BLaER1 (cell line): ENCODE data around the gene SCN2B.

ENCODE experiments used
- H3K27ac ChIP-seq: shearing (Covaris generic); formaldehyde crosslinking; 2 replicates; pipeline ENCODE4 v1.8.1; 2022
- H3K27me3 ChIP-seq: shearing (Covaris generic); formaldehyde crosslinking; 2 replicates; pipeline ENCODE4 v1.8.1; 2022
- H3K36me3 ChIP-seq: shearing (Covaris generic); formaldehyde crosslinking; 2 replicates; pipeline ENCODE4 v1.8.1; 2022
- H3K4me1 ChIP-seq: shearing (Covaris generic); formaldehyde crosslinking; 2 replicates; pipeline ENCODE4 v1.8.1; 2022
- H3K4me2 ChIP-seq: shearing (Covaris generic); formaldehyde crosslinking; 2 replicates; pipeline ENCODE4 v1.8.1; 2022
- H3K4me3 ChIP-seq: shearing (Covaris generic); formaldehyde crosslinking; 2 replicates; pipeline ENCODE4 v1.8.1; 2022
- H3K9ac ChIP-seq: shearing (Covaris generic); formaldehyde crosslinking; 2 replicates; pipeline ENCODE4 v1.8.1; 2022
- H3K9me3 ChIP-seq: shearing (Covaris generic); formaldehyde crosslinking; 2 replicates; pipeline ENCODE4 v1.8.1; 2022
- H4K20me1 ChIP-seq: shearing (Covaris generic); formaldehyde crosslinking; 2 replicates; pipeline ENCODE4 v1.8.1; 2022
- Cebpa-rat ChIP-seq: shearing (Covaris generic); IDR thresholded peaks from 2 replicates; pipeline ENCODE4 v1.8.1; 2022

Gene SCN2B

GRCh38 chr11:118128310-118128709 is 48.1 kb downstream of the SCN2B start:
- Histone ChIP-seq H4K20me1 (no peaks in the 10 kb centered on the region), H3K4me3 (no peak overlapping the region), H3K4me1 (peaks cover 11% of the 10 kb centered on the region), H3K4me2 (no peak overlapping the region), H3K27me3 (no peaks in the 10 kb centered on the region), H3K27ac (no peak overlapping the region), H3K9ac (no peak overlapping the region), H3K36me3 (no peaks in the 10 kb centered on the region), H3K9me3 (no peaks in the 10 kb centered on the region)
- no peak for TF ChIP-seq Cebpa-rat

GRCh38 chr11:118126082-118126838 is 50.2 kb downstream of the SCN2B start:
- Histone ChIP-seq H3K27me3 (no peaks in the 10 kb centered on the region), H3K9ac (no peak overlapping the region), H3K9me3 (0 out of 2 replicates have a peak, but pooled peaks cover 1% of the 10 kb centered on the region), H3K4me2 (no peak overlapping the region), H3K4me1 (peaks cover 11% of the 10 kb centered on the region), H3K36me3 (no peaks in the 10 kb centered on the region), H3K27ac (no peak overlapping the region), H3K4me3 (no peak overlapping the region), H4K20me1 (no peaks in the 10 kb centered on the region)
- no peak for TF ChIP-seq Cebpa-rat

- Histone ChIP-seq H3K9me3 (0 out of 2 replicates have a peak, but pooled peaks cover 9% of the 10 kb centered on the region), H3K4me1 (peaks cover 11% of the 10 kb centered on the region), H3K27me3 (no peaks in the 10 kb centered on the region), H4K20me1 (no peaks in the 10 kb centered on the region), H3K9ac (no peak overlapping the region), H3K27ac (no peak overlapping the region), H3K4me2 (peak overlapping the region; percentile 48), H3K36me3 (no peaks in the 10 kb centered on the region), H3K4me3 (no peak overlapping the region)
- TF ChIP-seq Cebpa-rat, result no peak
Measured at GRCh38 chr11:118124929-118125535, 51.4 kb downstream of the SCN2B start.

GRCh38 chr11:118120793-118121192 is 55.6 kb downstream of the SCN2B start:
- H3K9me3 ChIP-seq, result 0 out of 2 replicates have a peak, but pooled peaks cover 9% of the 10 kb centered on the region
- H3K36me3 ChIP-seq, result no peaks in the 10 kb centered on the region
- TF ChIP-seq Cebpa-rat, result no peak
- H3K4me1 ChIP-seq, result peaks cover 37% of the 10 kb centered on the region
- H3K4me3 ChIP-seq, result no peak overlapping the region
- H3K27me3 ChIP-seq, result no peaks in the 10 kb centered on the region
- H3K9ac ChIP-seq, result no peak overlapping the region
- H3K4me2 ChIP-seq, result no peak overlapping the region
- H4K20me1 ChIP-seq, result no peaks in the 10 kb centered on the region
- H3K27ac ChIP-seq, result no peak overlapping the region

GRCh38 chr11:118117790-118118601 is 58.4 kb downstream of the SCN2B start:
- Histone ChIP-seq H3K27me3 (no peaks in the 10 kb centered on the region), H3K9me3 (0 out of 2 replicates have a peak, but pooled peaks cover 9% of the 10 kb centered on the region), H3K36me3 (no peaks in the 10 kb centered on the region), H3K4me2 (peak overlapping the region; percentile 85), H3K4me3 (no peak overlapping the region), H3K27ac (peak overlapping the region; percentile 48; the same call in 1 of the 2 replicates), H3K9ac (peak overlapping the region; percentile 51; the same call in 1 of the 2 replicates), H3K4me1 (peaks cover 26% of the 10 kb centered on the region), H4K20me1 (no peaks in the 10 kb centered on the region)
- TF ChIP-seq Cebpa-rat, result no peak

- no peak overlapping the region for H3K4me3 ChIP-seq
- H3K27me3 ChIP-seq, result no peaks in the 10 kb centered on the region
- no peak overlapping the region for H3K9ac ChIP-seq
- no peaks in the 10 kb centered on the region for H3K36me3 ChIP-seq
- TF ChIP-seq Cebpa-rat, result no peak
- peaks cover 26% of the 10 kb centered on the region for H3K4me1 ChIP-seq
- H4K20me1 ChIP-seq, result no peaks in the 10 kb centered on the region
- H3K4me2 ChIP-seq, result no peak overlapping the region
- no peaks in the 10 kb centered on the region for H3K9me3 ChIP-seq
- no peak overlapping the region for H3K27ac ChIP-seq
Measured at GRCh38 chr11:118115048-118115447, 61.4 kb downstream of the SCN2B start.

- Histone ChIP-seq H3K27me3 (no peaks in the 10 kb centered on the region), H3K4me3 (no peak overlapping the region), H3K4me1 (peaks cover 25% of the 10 kb centered on the region), H3K4me2 (no peak overlapping the region), H3K9ac (no peak overlapping the region), H3K36me3 (no peaks in the 10 kb centered on the region), H4K20me1 (no peaks in the 10 kb centered on the region), H3K9me3 (no peaks in the 10 kb centered on the region), H3K27ac (no peak overlapping the region)
- no peak for TF ChIP-seq Cebpa-rat
Measured at GRCh38 chr11:118114266-118114665, 62.2 kb downstream of the SCN2B start.

GRCh38 chr11:118112711-118113430 is 63.6 kb downstream of the SCN2B start:
- Histone ChIP-seq H3K36me3 (no peaks in the 10 kb centered on the region), H3K4me3 (no peak overlapping the region), H3K9ac (no peak overlapping the region), H3K4me1 (peaks cover 11% of the 10 kb centered on the region), H3K27ac (no peak overlapping the region), H3K27me3 (no peaks in the 10 kb centered on the region), H3K4me2 (no peak overlapping the region), H3K9me3 (no peaks in the 10 kb centered on the region), H4K20me1 (no peaks in the 10 kb centered on the region)
- no peak for TF ChIP-seq Cebpa-rat
